Measurements from ENCODE around the gene MYO3A. TPM values are rescaled to one million over a fixed set of nuclear protein-coding genes. Genes with fewer than 3 reads are reported as not detected.

MYO3A gene
- polyA plus RNA-seq, 1 donor (not counting 4 experiments of a cell fraction or from before 2014, with no cell fraction given), result not detected

- Histone ChIP-seq H2AFZ (ENCODE audit: control insufficient read depth, low read length) (no peak overlapping the region), H3K9me3 (ENCODE audit: control insufficient read depth, low read depth, low read length) (no peaks in the 10 kb centered on the region), H3K9ac (ENCODE audit: control insufficient read depth, extremely low read depth, insufficient read depth, low read length) (no peak overlapping the region), H3K9me1 (ENCODE audit: control insufficient read depth, extremely low read depth, insufficient read depth, low read length) (no peaks in the 10 kb centered on the region), H3K4me3 (ENCODE audit: control insufficient read depth in 2 of 3, extremely low read depth in 1 of 3, insufficient read depth in 2 of 3, low read depth in 1 of 3, low read length in 3 of 3) (no peak overlapping the region), H3K4me2 (ENCODE audit: control insufficient read depth, extremely low read depth, insufficient read depth, low read depth, low read length) (no peak overlapping the region), H4K20me1 (ENCODE audit: control insufficient read depth, extremely low read depth, insufficient read depth, low read length) (no peaks in the 10 kb centered on the region), H3K4me1 (ENCODE audit: control insufficient read depth, extremely low read depth, insufficient read depth, low read length) (no peaks in the 10 kb centered on the region), H3K27me3 (ENCODE audit: control insufficient read depth, extremely low read depth, insufficient read depth, low read length) (no peaks in the 10 kb centered on the region), H3K79me2 (ENCODE audit: control insufficient read depth, insufficient read depth, low read length) (no peaks in the 10 kb centered on the region), H3K36me3 (ENCODE audit: control insufficient read depth in 2 of 2, extremely low read depth in 1 of 2, insufficient read depth in 2 of 2, low read length in 2 of 2) (no peaks in the 10 kb centered on the region), H3K27ac (ENCODE audit: control insufficient read depth, insufficient read depth, low read length) (no peak overlapping the region)
- FAIRE-seq (no peak), DNase-seq (ENCODE audit: low read depth, low spot score) (no peak)
- TF ChIP-seq CTCF (optimal IDR thresholded peaks at IDR 0.05 in 1 of 3, IDR thresholded peaks at IDR 0.05 in 1 of 3, conservative IDR thresholded peaks at IDR 0.05 in 1 of 3; ENCODE audit: extremely low read depth in 1 of 3, insufficient read depth in 2 of 3, low read length in 3 of 3) (no peak), EZH2 (IDR thresholded peaks at IDR 0.05; ENCODE audit: low read length) (no peak)
- dilution Hi-C loops (cut with MboI; ENCODE audit: extremely low pct_ligation_motif_present, low sequenced_read_pairs), result no loop called here
Observed at GRCh38 chr10:26249681-26250080, 315.7 kb downstream of the MYO3A start.

- no peak overlapping the region for H3K4me3 ChIP-seq (ENCODE audit: control insufficient read depth in 2 of 3, extremely low read depth in 1 of 3, insufficient read depth in 2 of 3, low read depth in 1 of 3, low read length in 3 of 3)
- TF ChIP-seq EZH2 (IDR thresholded peaks at IDR 0.05; ENCODE audit: low read length) (no peak), CTCF (optimal IDR thresholded peaks at IDR 0.05 in 1 of 3, IDR thresholded peaks at IDR 0.05 in 1 of 3, conservative IDR thresholded peaks at IDR 0.05 in 1 of 3; ENCODE audit: extremely low read depth in 1 of 3, insufficient read depth in 2 of 3, low read length in 3 of 3) (peak in 1 of 3 experiments; percentile 4)
- H3K9ac ChIP-seq (ENCODE audit: control insufficient read depth, extremely low read depth, insufficient read depth, low read length), result no peak overlapping the region
- H3K27ac ChIP-seq (ENCODE audit: control insufficient read depth, insufficient read depth, low read length), result no peak overlapping the region
- H3K9me1 ChIP-seq (ENCODE audit: control insufficient read depth, extremely low read depth, insufficient read depth, low read length), result no peaks in the 10 kb centered on the region
- dilution Hi-C loops (cut with MboI; ENCODE audit: extremely low pct_ligation_motif_present, low sequenced_read_pairs), result no loop called here
- no peak for FAIRE-seq
- H3K79me2 ChIP-seq (ENCODE audit: control insufficient read depth, insufficient read depth, low read length), result no peaks in the 10 kb centered on the region
- H2AFZ ChIP-seq (ENCODE audit: control insufficient read depth, low read length), result no peak overlapping the region
- no peaks in the 10 kb centered on the region for H3K27me3 ChIP-seq (ENCODE audit: control insufficient read depth, extremely low read depth, insufficient read depth, low read length)
- H3K4me1 ChIP-seq (ENCODE audit: control insufficient read depth, extremely low read depth, insufficient read depth, low read length), result no peaks in the 10 kb centered on the region
- H3K9me3 ChIP-seq (ENCODE audit: control insufficient read depth, low read depth, low read length), result no peaks in the 10 kb centered on the region
- H3K36me3 ChIP-seq (ENCODE audit: control insufficient read depth in 2 of 2, extremely low read depth in 1 of 2, insufficient read depth in 2 of 2, low read length in 2 of 2), result no peaks in the 10 kb centered on the region
- no peak for DNase-seq (ENCODE audit: low read depth, low spot score)
- no peaks in the 10 kb centered on the region for H4K20me1 ChIP-seq (ENCODE audit: control insufficient read depth, extremely low read depth, insufficient read depth, low read length)
- H3K4me2 ChIP-seq (ENCODE audit: control insufficient read depth, extremely low read depth, insufficient read depth, low read depth, low read length), result no peak overlapping the region
Observed at GRCh38 chr10:26251925-26252324, 317.9 kb downstream of the MYO3A start.
